HL-60 (cell line): ENCODE data around the gene RBM26.

Source experiments
- POLR2AphosphoS5 ChIP-seq: IDR thresholded peaks from 2 replicates; pipeline ENCODE4 v1.6.1; 2012; ENCODE audit warnings: low read depth
- SPI1 ChIP-seq: IDR thresholded peaks from 2 replicates; pipeline ENCODE4 v1.6.1; 2012; ENCODE audit warnings: low read depth, mild to moderate bottlenecking, borderline replicate concordance
- TF ChIP-seq, protein P1 (sequence below): IDR thresholded peaks from 2 replicates; pipeline ENCODE4 v1.6.1; 2012; ENCODE audit warnings: low read depth; ENCODE audit not compliant: insufficient replicate concordance
- TF ChIP-seq, protein P2 (sequence below): IDR thresholded peaks from one replicate; pipeline ENCODE4 v1.5.1; 2011; ENCODE audit warnings: low read length, control low read depth, inconsistent platforms; ENCODE audit not compliant: insufficient read depth

DNA sequence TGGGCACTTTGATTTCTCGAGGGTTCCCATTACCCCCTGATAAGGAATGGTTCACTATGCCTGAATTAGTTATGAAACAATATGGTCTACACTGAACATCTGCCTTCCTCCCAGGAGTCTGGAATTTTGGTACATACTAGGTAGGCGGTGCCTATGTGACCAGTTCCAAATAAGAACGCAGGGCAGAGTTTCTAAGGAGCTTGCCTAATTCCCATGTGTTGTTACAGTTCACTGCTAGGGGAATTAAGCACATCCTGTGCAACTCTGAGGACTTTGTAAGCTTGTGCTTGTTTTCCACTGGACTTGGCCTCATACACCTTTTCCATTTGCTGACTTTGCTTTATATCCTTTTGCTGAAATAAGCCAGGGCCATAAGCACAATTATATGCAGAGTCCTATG, 29.2 kb downstream of the RBM26 start:
- TF ChIP-seq, protein P1, sequence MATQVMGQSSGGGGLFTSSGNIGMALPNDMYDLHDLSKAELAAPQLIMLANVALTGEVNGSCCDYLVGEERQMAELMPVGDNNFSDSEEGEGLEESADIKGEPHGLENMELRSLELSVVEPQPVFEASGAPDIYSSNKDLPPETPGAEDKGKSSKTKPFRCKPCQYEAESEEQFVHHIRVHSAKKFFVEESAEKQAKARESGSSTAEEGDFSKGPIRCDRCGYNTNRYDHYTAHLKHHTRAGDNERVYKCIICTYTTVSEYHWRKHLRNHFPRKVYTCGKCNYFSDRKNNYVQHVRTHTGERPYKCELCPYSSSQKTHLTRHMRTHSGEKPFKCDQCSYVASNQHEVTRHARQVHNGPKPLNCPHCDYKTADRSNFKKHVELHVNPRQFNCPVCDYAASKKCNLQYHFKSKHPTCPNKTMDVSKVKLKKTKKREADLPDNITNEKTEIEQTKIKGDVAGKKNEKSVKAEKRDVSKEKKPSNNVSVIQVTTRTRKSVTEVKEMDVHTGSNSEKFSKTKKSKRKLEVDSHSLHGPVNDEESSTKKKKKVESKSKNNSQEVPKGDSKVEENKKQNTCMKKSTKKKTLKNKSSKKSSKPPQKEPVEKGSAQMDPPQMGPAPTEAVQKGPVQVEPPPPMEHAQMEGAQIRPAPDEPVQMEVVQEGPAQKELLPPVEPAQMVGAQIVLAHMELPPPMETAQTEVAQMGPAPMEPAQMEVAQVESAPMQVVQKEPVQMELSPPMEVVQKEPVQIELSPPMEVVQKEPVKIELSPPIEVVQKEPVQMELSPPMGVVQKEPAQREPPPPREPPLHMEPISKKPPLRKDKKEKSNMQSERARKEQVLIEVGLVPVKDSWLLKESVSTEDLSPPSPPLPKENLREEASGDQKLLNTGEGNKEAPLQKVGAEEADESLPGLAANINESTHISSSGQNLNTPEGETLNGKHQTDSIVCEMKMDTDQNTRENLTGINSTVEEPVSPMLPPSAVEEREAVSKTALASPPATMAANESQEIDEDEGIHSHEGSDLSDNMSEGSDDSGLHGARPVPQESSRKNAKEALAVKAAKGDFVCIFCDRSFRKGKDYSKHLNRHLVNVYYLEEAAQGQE, result no peak
- TF ChIP-seq POLR2AphosphoS5 (no peak), SPI1 (no peak)
- TF ChIP-seq, protein P2, sequence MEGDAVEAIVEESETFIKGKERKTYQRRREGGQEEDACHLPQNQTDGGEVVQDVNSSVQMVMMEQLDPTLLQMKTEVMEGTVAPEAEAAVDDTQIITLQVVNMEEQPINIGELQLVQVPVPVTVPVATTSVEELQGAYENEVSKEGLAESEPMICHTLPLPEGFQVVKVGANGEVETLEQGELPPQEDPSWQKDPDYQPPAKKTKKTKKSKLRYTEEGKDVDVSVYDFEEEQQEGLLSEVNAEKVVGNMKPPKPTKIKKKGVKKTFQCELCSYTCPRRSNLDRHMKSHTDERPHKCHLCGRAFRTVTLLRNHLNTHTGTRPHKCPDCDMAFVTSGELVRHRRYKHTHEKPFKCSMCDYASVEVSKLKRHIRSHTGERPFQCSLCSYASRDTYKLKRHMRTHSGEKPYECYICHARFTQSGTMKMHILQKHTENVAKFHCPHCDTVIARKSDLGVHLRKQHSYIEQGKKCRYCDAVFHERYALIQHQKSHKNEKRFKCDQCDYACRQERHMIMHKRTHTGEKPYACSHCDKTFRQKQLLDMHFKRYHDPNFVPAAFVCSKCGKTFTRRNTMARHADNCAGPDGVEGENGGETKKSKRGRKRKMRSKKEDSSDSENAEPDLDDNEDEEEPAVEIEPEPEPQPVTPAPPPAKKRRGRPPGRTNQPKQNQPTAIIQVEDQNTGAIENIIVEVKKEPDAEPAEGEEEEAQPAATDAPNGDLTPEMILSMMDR, result no peak
